Upper lobe of right lung (tissue), 1 donor: ENCODE data around the gene GLIS2. TPM values are rescaled to one million over a fixed set of nuclear protein-coding genes. Genes with fewer than 3 reads are reported as not detected.

Experiments
- ATAC-seq: fragments of 200-7000 bp; cut with Tn5 transposase; one replicate; pipeline ENCODE4 v1.9.1; 2020; ENCODE audit warnings: mild to moderate bottlenecking, moderate library complexity
- DNase-seq: peaks from one replicate; pipeline ENCODE4 v3.0.0-alpha.2; 2020
- H3K27ac ChIP-seq: fragments of 200-600 bp; one replicate; pipeline ENCODE4 v1.8.0; 2022
- H3K27me3 ChIP-seq: fragments of 200-600 bp; one replicate; pipeline ENCODE4 v1.8.0; 2022; ENCODE audit warnings: mild to moderate bottlenecking
- H3K36me3 ChIP-seq: fragments of 200-600 bp; one replicate; pipeline ENCODE4 v1.8.0; 2022
- H3K4me1 ChIP-seq: fragments of 200-600 bp; one replicate; pipeline ENCODE4 v1.8.0; 2022
- H3K4me3 ChIP-seq: fragments of 200-600 bp; one replicate; pipeline ENCODE4 v1.8.0; 2022; ENCODE audit warnings: mild to moderate bottlenecking
- H3K9me3 ChIP-seq: fragments of 200-600 bp; one replicate; pipeline ENCODE4 v1.8.0; 2022
- CTCF ChIP-seq: fragments of 200-600 bp; IDR thresholded peaks from one replicate; pipeline ENCODE4 v1.8.0; 2022; ENCODE audit warnings: antibody characterized with exemption
- intact Hi-C: fragments of 100-400 bp; cut with DNase I; formaldehyde crosslinking; loops from one replicate; pipeline ENCODE4 v1.11.0; 2022
- total RNA-seq: library from RNA; stranded (reverse); fragmentation: NEBNext Ultra II Directional; extraction: Animal tissue kit (Norgen Biotek cat#: 25700); gene quantifications from one replicate; pipeline ENCODE4 v1.2.1, GENCODE V29; 2021
- donor health status: DM: no; HTN: yes; CAD: no; lungs with severe emphysema.

The GLIS2 gene
- total RNA-seq, 1 donor from 2014 or later = 34.1 TPM

GRCh38 chr16:4291699-4292098 lies 24.2 kb upstream of the GLIS2 start:
- H3K9me3 ChIP-seq = no peaks in the 10 kb centered on the region
- DNase-seq = no peak
- H3K36me3 ChIP-seq = no peaks in the 10 kb centered on the region
- no peak overlapping the region for H3K4me3 ChIP-seq
- H3K27me3 ChIP-seq = no peaks in the 10 kb centered on the region
- peaks cover 29% of the 10 kb centered on the region for H3K4me1 ChIP-seq
- H3K27ac ChIP-seq = peak overlapping the region; percentile 79
- intact Hi-C loops = loop anchor here (5.0 kb wide), 1 partner anchor 36 kb away; no protein-coding TSS in a partner anchor
- no peak for TF ChIP-seq CTCF
- no peak for ATAC-seq

- Histone ChIP-seq H3K4me3 (no peak overlapping the region), H3K27ac (peak overlapping the region; percentile 42)
- TF ChIP-seq CTCF = no peak
Observed at GRCh38 chr16:4293181-4293716, 22.6 kb upstream of the GLIS2 start.

GRCh38 chr16:4293822-4294457 lies 21.9 kb upstream of the GLIS2 start:
- Histone ChIP-seq H3K27me3 (no peaks in the 10 kb centered on the region), H3K36me3 (no peaks in the 10 kb centered on the region), H3K4me3 (no peak overlapping the region), H3K27ac (peak overlapping the region; percentile 42), H3K9me3 (no peaks in the 10 kb centered on the region), H3K4me1 (peaks cover 26% of the 10 kb centered on the region)
- ATAC-seq (peak; percentile 70), DNase-seq (peak; percentile 75)
- TF ChIP-seq CTCF = no peak
- intact Hi-C loops = loop anchor here (5.0 kb wide), 1 partner anchor 33 kb away; no protein-coding TSS in a partner anchor

More at GRCh38 chr16:4293181-4293716, 22.6 kb upstream of the GLIS2 start:
- DNase-seq = no peak
- Histone ChIP-seq H3K27me3 (no peaks in the 10 kb centered on the region), H3K9me3 (no peaks in the 10 kb centered on the region), H3K4me1 (peaks cover 27% of the 10 kb centered on the region), H3K36me3 (no peaks in the 10 kb centered on the region)
- ATAC-seq = no peak
- intact Hi-C loops = loop anchor here (5.0 kb wide), 1 partner anchor 34 kb away; no protein-coding TSS in a partner anchor

- no peak for TF ChIP-seq CTCF
- Histone ChIP-seq H3K27ac (no peak overlapping the region), H3K4me1 (peaks cover 33% of the 10 kb centered on the region), H3K36me3 (no peaks in the 10 kb centered on the region), H3K27me3 (no peaks in the 10 kb centered on the region), H3K9me3 (no peaks in the 10 kb centered on the region), H3K4me3 (no peak overlapping the region)
- ATAC-seq (no peak), DNase-seq (no peak)
- intact Hi-C loops = no loop called here
Observed at GRCh38 chr16:4295581-4295980, 20.3 kb upstream of the GLIS2 start.

- no peak overlapping the region for H3K4me3 ChIP-seq
- DNase-seq (no peak), ATAC-seq (no peak)
- peaks cover 29% of the 10 kb centered on the region for H3K4me1 ChIP-seq
- intact Hi-C loops = no loop called here
- H3K27me3 ChIP-seq = no peaks in the 10 kb centered on the region
- H3K36me3 ChIP-seq = no peaks in the 10 kb centered on the region
- no peaks in the 10 kb centered on the region for H3K9me3 ChIP-seq
- H3K27ac ChIP-seq = no peak overlapping the region
- TF ChIP-seq CTCF = no peak
Observed at GRCh38 chr16:4297480-4297879, 18.4 kb upstream of the GLIS2 start.
